ENCODE results near the gene BMPER.

The BMPER gene

GRCh38 chr7:33895025-33895804 lies 10.1 kb upstream of the BMPER start:
- DNase-seq (ENCODE audit: low read depth, low spot score), result no peak
- POLR2A ChIA-PET, result no interaction called here

GRCh38 chr7:33900501-33900900 lies 4.8 kb upstream of the BMPER start:
- H3K4me3 ChIP-seq (ENCODE audit: low read depth, low read length), result no peak overlapping the region
- POLR2A ChIA-PET, result no interaction called here
- no peak for DNase-seq (ENCODE audit: low read depth, low spot score)
- TF ChIP-seq CTCF (IDR thresholded peaks at IDR 0.05; ENCODE audit: insufficient read depth, low read length, missing control alignments), result no peak
- CTCF ChIA-PET, result interaction anchor here (0.7 to 5.2 kb wide), 4 partner anchors 13 to 31 kb away, joined by 3 to 46 read pairs (median 3); no protein-coding TSS in a partner anchor

More at GRCh38 chr7:33895025-33895804, 10.1 kb upstream of the BMPER start:
- no peak overlapping the region; the same call in 1 of the 2 replicates for H3K4me3 ChIP-seq (ENCODE audit: low read depth, low read length)
- peak; percentile 99 for TF ChIP-seq CTCF (IDR thresholded peaks at IDR 0.05; ENCODE audit: insufficient read depth, low read length, missing control alignments)
- CTCF ChIA-PET, result interaction anchor here (0.6 to 7.1 kb wide), 65 partner anchors 9 to 709 kb away, joined by 3 to 149 read pairs (median 4); partner anchors contain the start of gene BMPER

GRCh38 chr7:33901199-33901598 lies 4.1 kb upstream of the BMPER start:
- POLR2A ChIA-PET, result no interaction called here

GRCh38 chr7:33901847-33902246 lies 3.5 kb upstream of the BMPER start:
- no peak for TF ChIP-seq CTCF (IDR thresholded peaks at IDR 0.05; ENCODE audit: insufficient read depth, low read length, missing control alignments)
- DNase-seq (ENCODE audit: low read depth, low spot score), result no peak
- ChIA-PET CTCF (interaction anchor here (1.0 to 5.2 kb wide), 5 partner anchors 16 to 144 kb away, joined by 3 to 46 read pairs (median 3); no protein-coding TSS in a partner anchor), POLR2A (no interaction called here)
- no peak overlapping the region for H3K4me3 ChIP-seq (ENCODE audit: low read depth, low read length)

More at GRCh38 chr7:33901199-33901598, 4.1 kb upstream of the BMPER start:
- no peak for DNase-seq (ENCODE audit: low read depth, low spot score)
- CTCF ChIA-PET, result interaction anchor here (1.0 to 5.2 kb wide), 5 partner anchors 15 to 143 kb away, joined by 3 to 46 read pairs (median 3); no protein-coding TSS in a partner anchor
- H3K4me3 ChIP-seq (ENCODE audit: low read depth, low read length), result no peak overlapping the region
- TF ChIP-seq CTCF (IDR thresholded peaks at IDR 0.05; ENCODE audit: insufficient read depth, low read length, missing control alignments), result no peak

- TF ChIP-seq CTCF (IDR thresholded peaks at IDR 0.05; ENCODE audit: insufficient read depth, low read length, missing control alignments), result no peak
- DNase-seq (ENCODE audit: low read depth, low spot score), result no peak
- CTCF ChIA-PET, result interaction anchor here (1.1 to 5.2 kb wide), 10 partner anchors 8 to 718 kb away, joined by 3 to 51 read pairs (median 6); no protein-coding TSS in a partner anchor
- POLR2A ChIA-PET, result no interaction called here
- H3K4me3 ChIP-seq (ENCODE audit: low read depth, low read length), result no peak overlapping the region
These were observed 2.6 kb upstream of the BMPER start for GRCh38 chr7:33902746-33903145.

Measured in AG04449 (cell line).